ENCODE data around the gene PACS2.

The PACS2 gene

GRCh38 chr14:105427412-105427811 lies 112.9 kb downstream of the PACS2 start:
- no peak for DNase-seq

- DNase-seq: no peak
Observed at GRCh38 chr14:105427936-105428485, 113.5 kb downstream of the PACS2 start.

- DNase-seq: no peak
Observed at GRCh38 chr14:105430042-105430441, 115.5 kb downstream of the PACS2 start.

- DNase-seq: no peak
Observed at GRCh38 chr14:105430565-105430964, 116.0 kb downstream of the PACS2 start.

- DNase-seq: no peak
Observed at GRCh38 chr14:105431256-105431655, 116.7 kb downstream of the PACS2 start.

- DNase-seq: no peak
Observed at GRCh38 chr14:105432657-105433056, 118.1 kb downstream of the PACS2 start.

- no peak for DNase-seq
Observed at GRCh38 chr14:105433161-105433605, 118.6 kb downstream of the PACS2 start.

- DNase-seq: no peak
Observed at GRCh38 chr14:105436402-105436801, 121.9 kb downstream of the PACS2 start.

GRCh38 chr14:105436891-105437722 lies 122.6 kb downstream of the PACS2 start:
- no peak for DNase-seq

- DNase-seq: no peak
Observed at GRCh38 chr14:105437723-105438500, 123.4 kb downstream of the PACS2 start.

GRCh38 chr14:105439179-105439578 lies 124.6 kb downstream of the PACS2 start:
- DNase-seq: no peak

GRCh38 chr14:105439710-105440553 lies 125.4 kb downstream of the PACS2 start:
- peak; percentile 84 for DNase-seq

GRCh38 chr14:105440554-105440900 lies 126.0 kb downstream of the PACS2 start:
- DNase-seq: no peak

GRCh38 chr14:105440992-105441391 lies 126.4 kb downstream of the PACS2 start:
- DNase-seq: no peak

- no peak for DNase-seq
Observed at GRCh38 chr14:105442125-105442524, 127.6 kb downstream of the PACS2 start.

- no peak for DNase-seq
Observed at GRCh38 chr14:105442834-105443233, 128.3 kb downstream of the PACS2 start.

- DNase-seq: no peak
Observed at GRCh38 chr14:105444859-105445258, 130.3 kb downstream of the PACS2 start.

- DNase-seq: no peak
Observed at GRCh38 chr14:105445290-105445689, 130.7 kb downstream of the PACS2 start.

GRCh38 chr14:105445901-105446845 lies 131.6 kb downstream of the PACS2 start:
- DNase-seq: no peak

- no peak for DNase-seq
Observed at GRCh38 chr14:105446971-105447370, 132.4 kb downstream of the PACS2 start.

All from NCI-H2171 treated with DMSO at 0.1 percent for 48 hours (cell line).